GM23338 (cell line): Measurements from ENCODE around the gene CABLES1. TPM values are rescaled to one million over a fixed set of nuclear protein-coding genes. Genes with fewer than 3 reads are reported as not detected.

Source experiments
- ATAC-seq: fragments of 200-7000 bp; cut with Tn5 transposase; 3 replicates; pipeline ENCODE4 v1.9.1; 2020
- DNase-seq: peaks from one replicate; pipeline ENCODE4 v3.0.0-alpha.2; 2015; ENCODE audit warnings: low spot score
- H2AFZ ChIP-seq: fragments of 200-600 bp; sonication (generic); 2 replicates; pipeline ENCODE4 v1.8.0; 2016; ENCODE audit warnings: antibody characterized with exemption, mild to moderate bottlenecking, moderate library complexity
- H3F3A ChIP-seq: fragments of 200-600 bp; sonication (generic); replicated peaks from 2 replicates; pipeline ENCODE4 v1.8.0; 2017; ENCODE audit warnings: antibody characterized with exemption, mixed run types, low read depth
- H3K27ac ChIP-seq: fragments of 200-600 bp; sonication (generic); 2 replicates; pipeline ENCODE4 v1.6.1; 2016; ENCODE audit warnings: low read depth
- H3K27me3 ChIP-seq: fragments of 200-600 bp; sonication (generic); 2 replicates; pipeline ENCODE4 v1.8.0; 2016; ENCODE audit warnings: mild to moderate bottlenecking, mixed run types, moderate library complexity; ENCODE audit not compliant: insufficient read depth
- H3K36me3 ChIP-seq: fragments of 200-600 bp; sonication (generic); 2 replicates; pipeline ENCODE4 v1.8.0; 2016; ENCODE audit warnings: mild to moderate bottlenecking; ENCODE audit not compliant: insufficient read depth
- H3K4me1 ChIP-seq: fragments of 200-600 bp; sonication (generic); 2 replicates; pipeline ENCODE4 v1.8.0; 2016; ENCODE audit warnings: mild to moderate bottlenecking, moderate library complexity; ENCODE audit not compliant: insufficient read depth
- H3K4me2 ChIP-seq: fragments of 200-600 bp; sonication (generic); 2 replicates; pipeline ENCODE4 v1.7.1; 2017; ENCODE audit warnings: mixed run types
- H3K4me3 ChIP-seq: fragments of 200-600 bp; sonication (generic); 2 replicates; pipeline ENCODE4 v1.6.1; 2016; ENCODE audit warnings: mixed run types
- H3K79me2 ChIP-seq: fragments of 200-600 bp; sonication (generic); replicated peaks from 2 replicates; pipeline ENCODE4 v1.8.0; 2017; ENCODE audit warnings: mild to moderate bottlenecking; ENCODE audit not compliant: insufficient read depth
- H3K9me2 ChIP-seq: fragments of 200-600 bp; sonication (generic); 2 replicates; pipeline ENCODE4 v1.8.0; 2017; ENCODE audit not compliant: insufficient read depth
- H4K20me1 ChIP-seq: fragments of 200-600 bp; sonication (generic); replicated peaks from 2 replicates; pipeline ENCODE4 v1.8.0; 2017; ENCODE audit warnings: mild to moderate bottlenecking; ENCODE audit not compliant: insufficient read depth
- H3K27ac Mint-ChIP-seq: 2 replicates; pipeline ENCODE4 v1.8.0; 2020; ENCODE audit warnings: inconsistent platforms, mild to moderate bottlenecking, moderate library complexity, mixed read lengths
- H3K27me3 Mint-ChIP-seq: 3 replicates; pipeline ENCODE4 v1.8.0; 2022; ENCODE audit warnings: low read depth, mild to moderate bottlenecking, moderate library complexity, mixed read lengths, inconsistent platforms; ENCODE audit not compliant: insufficient read depth, poor library complexity
- H3K36me3 Mint-ChIP-seq: 3 replicates; pipeline ENCODE4 v1.8.0; 2021; ENCODE audit warnings: low read depth, mild to moderate bottlenecking, inconsistent platforms, moderate library complexity, mixed read lengths
- H3K4me1 Mint-ChIP-seq: 3 replicates; pipeline ENCODE4 v1.8.0; 2020; ENCODE audit warnings: mild to moderate bottlenecking, inconsistent platforms, mixed read lengths
- H3K4me3 Mint-ChIP-seq: 3 replicates; pipeline ENCODE4 v1.8.0; 2021; ENCODE audit warnings: moderate library complexity, mild to moderate bottlenecking, inconsistent platforms, mixed read lengths
- H3K9me3 Mint-ChIP-seq: 3 replicates; pipeline ENCODE4 v1.8.0; 2020; ENCODE audit warnings: moderate library complexity, mild to moderate bottlenecking, inconsistent platforms, mixed read lengths
- CREB1 ChIP-seq: fragments of 250-450 bp; sonication (Bioruptor Pico); IDR thresholded peaks from 2 replicates; pipeline ENCODE4 v1.5.0; 2020; ENCODE audit warnings: low read depth, mild to moderate bottlenecking, moderate library complexity
- CTCF ChIP-seq, 2 experiments: fragments of 200-600 bp in 1 of 2; sonication (generic) in 1 of 2; conservative IDR thresholded peaks; 2 replicates each; pipeline versions ENCODE4 v1.5.1 to v1.6.1; 2016 to 2017; ENCODE audit warnings: antibody characterized with exemption in 2 of 2, low read depth in 2 of 2, mild to moderate bottlenecking in 2 of 2, moderate library complexity in 1 of 2
- ETS1 ChIP-seq: IDR thresholded peaks from 2 replicates; pipeline ENCODE4 v1.6.1; 2016; ENCODE audit warnings: antibody characterized with exemption
- EZH2 ChIP-seq: fragments of 200-600 bp; sonication (generic); IDR thresholded peaks from one replicate; pipeline ENCODE4 v1.8.0; 2017; ENCODE audit warnings: antibody characterized with exemption, mild to moderate bottlenecking, low read depth; ENCODE audit not compliant: unreplicated experiment
- EZH2phosphoT487 ChIP-seq: fragments of 200-600 bp; sonication (generic); IDR thresholded peaks from one replicate; pipeline ENCODE4 v1.8.1; 2018; ENCODE audit warnings: antibody characterized with exemption; ENCODE audit not compliant: unreplicated experiment
- JUNB ChIP-seq: IDR thresholded peaks from one replicate; pipeline ENCODE4 v1.6.1; 2016; ENCODE audit warnings: antibody characterized with exemption; ENCODE audit not compliant: unreplicated experiment
- NANOG ChIP-seq: IDR thresholded peaks from 2 replicates; pipeline ENCODE4 v1.6.1; 2016; ENCODE audit warnings: antibody characterized with exemption, borderline replicate concordance
- POLR2AphosphoS5 ChIP-seq: IDR thresholded peaks from 2 replicates; pipeline ENCODE4 v1.6.1; 2016; ENCODE audit warnings: antibody characterized with exemption, low read depth
- STAT1 ChIP-seq: IDR thresholded peaks from one replicate; pipeline ENCODE4 v1.6.1; 2016; ENCODE audit warnings: antibody characterized with exemption; ENCODE audit not compliant: unreplicated experiment
- ZNF114 ChIP-seq: fragments of 250-450 bp; sonication (Bioruptor Pico); IDR thresholded peaks from 2 replicates; pipeline ENCODE4 v1.5.0; 2020; ENCODE audit warnings: mild to moderate bottlenecking, moderate library complexity
- ZNF331 ChIP-seq: fragments of 250-450 bp; sonication (Bioruptor Pico); IDR thresholded peaks from 2 replicates; pipeline ENCODE4 v1.5.0; 2020; ENCODE audit warnings: low read depth, mild to moderate bottlenecking, moderate library complexity
- polyA plus RNA-seq: library from polyadenylated mRNA; unstranded; fragments of >200 nt; fragmentation: Nextera tagmentation; extraction: Ambion mirVana; gene quantifications from 2 replicates; pipeline ENCODE4 v1.2.1, GENCODE V29; 2016
- total RNA-seq: library from RNA; depleted of rRNA; stranded (reverse); fragments of >200 nt; shearing (Covaris generic); gene quantifications from 2 replicates; pipeline ENCODE4 v1.2.3, GENCODE V29; 2014
- TF ChIP-seq, protein P1 (sequence below): IDR thresholded peaks from one replicate; pipeline ENCODE4 v1.6.1; 2018; ENCODE audit warnings: antibody characterized with exemption; ENCODE audit not compliant: unreplicated experiment
- TF ChIP-seq, protein P2 (sequence below): fragments of 250-450 bp; sonication (Bioruptor Pico); IDR thresholded peaks from 2 replicates; pipeline ENCODE4 v1.5.0; 2020; ENCODE audit warnings: mild to moderate bottlenecking, moderate library complexity

CABLES1 gene
- total and polyA plus RNA-seq, 2 experiments from 2014 or later, result 2.6 to 12.4 TPM

GRCh38 chr18:23186781-23187180, 51.5 kb downstream of the CABLES1 start:
- Histone ChIP-seq H3K27me3 (no peaks in the 10 kb centered on the region), H3K4me3 (no peak overlapping the region), H3K79me2 (peaks cover 37% of the 10 kb centered on the region), H3K27ac (no peak overlapping the region), H3K36me3 (peaks cover 2% of the 10 kb centered on the region; the same call in 1 of the 2 replicates), H4K20me1 (peaks cover 8% of the 10 kb centered on the region), H2AFZ (no peak overlapping the region), H3K9me2 (no peaks in the 10 kb centered on the region), H3K4me2 (no peak overlapping the region), H3K4me1 (peaks cover 7% of the 10 kb centered on the region), H3F3A (no peaks in the 10 kb centered on the region)
- no peak overlapping the region for H3K4me3 Mint-ChIP-seq
- H3K27me3 Mint-ChIP-seq, result peaks cover 3% of the 10 kb centered on the region
- DNase-seq, result no peak
- no peak; the same call in 2 of the 3 replicates for ATAC-seq
- TF ChIP-seq ETS1, result no peak
- no peak for TF ChIP-seq CREB1 (CRISPR knock-in tag)
- TF ChIP-seq NANOG, result no peak
- TF ChIP-seq, protein P1, sequence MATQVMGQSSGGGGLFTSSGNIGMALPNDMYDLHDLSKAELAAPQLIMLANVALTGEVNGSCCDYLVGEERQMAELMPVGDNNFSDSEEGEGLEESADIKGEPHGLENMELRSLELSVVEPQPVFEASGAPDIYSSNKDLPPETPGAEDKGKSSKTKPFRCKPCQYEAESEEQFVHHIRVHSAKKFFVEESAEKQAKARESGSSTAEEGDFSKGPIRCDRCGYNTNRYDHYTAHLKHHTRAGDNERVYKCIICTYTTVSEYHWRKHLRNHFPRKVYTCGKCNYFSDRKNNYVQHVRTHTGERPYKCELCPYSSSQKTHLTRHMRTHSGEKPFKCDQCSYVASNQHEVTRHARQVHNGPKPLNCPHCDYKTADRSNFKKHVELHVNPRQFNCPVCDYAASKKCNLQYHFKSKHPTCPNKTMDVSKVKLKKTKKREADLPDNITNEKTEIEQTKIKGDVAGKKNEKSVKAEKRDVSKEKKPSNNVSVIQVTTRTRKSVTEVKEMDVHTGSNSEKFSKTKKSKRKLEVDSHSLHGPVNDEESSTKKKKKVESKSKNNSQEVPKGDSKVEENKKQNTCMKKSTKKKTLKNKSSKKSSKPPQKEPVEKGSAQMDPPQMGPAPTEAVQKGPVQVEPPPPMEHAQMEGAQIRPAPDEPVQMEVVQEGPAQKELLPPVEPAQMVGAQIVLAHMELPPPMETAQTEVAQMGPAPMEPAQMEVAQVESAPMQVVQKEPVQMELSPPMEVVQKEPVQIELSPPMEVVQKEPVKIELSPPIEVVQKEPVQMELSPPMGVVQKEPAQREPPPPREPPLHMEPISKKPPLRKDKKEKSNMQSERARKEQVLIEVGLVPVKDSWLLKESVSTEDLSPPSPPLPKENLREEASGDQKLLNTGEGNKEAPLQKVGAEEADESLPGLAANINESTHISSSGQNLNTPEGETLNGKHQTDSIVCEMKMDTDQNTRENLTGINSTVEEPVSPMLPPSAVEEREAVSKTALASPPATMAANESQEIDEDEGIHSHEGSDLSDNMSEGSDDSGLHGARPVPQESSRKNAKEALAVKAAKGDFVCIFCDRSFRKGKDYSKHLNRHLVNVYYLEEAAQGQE, result no peak
- TF ChIP-seq ZNF114 (CRISPR knock-in tag), result no peak
- no peak for TF ChIP-seq ZNF331 (CRISPR knock-in tag)
- no peak for TF ChIP-seq EZH2phosphoT487
- TF ChIP-seq, protein P2, sequence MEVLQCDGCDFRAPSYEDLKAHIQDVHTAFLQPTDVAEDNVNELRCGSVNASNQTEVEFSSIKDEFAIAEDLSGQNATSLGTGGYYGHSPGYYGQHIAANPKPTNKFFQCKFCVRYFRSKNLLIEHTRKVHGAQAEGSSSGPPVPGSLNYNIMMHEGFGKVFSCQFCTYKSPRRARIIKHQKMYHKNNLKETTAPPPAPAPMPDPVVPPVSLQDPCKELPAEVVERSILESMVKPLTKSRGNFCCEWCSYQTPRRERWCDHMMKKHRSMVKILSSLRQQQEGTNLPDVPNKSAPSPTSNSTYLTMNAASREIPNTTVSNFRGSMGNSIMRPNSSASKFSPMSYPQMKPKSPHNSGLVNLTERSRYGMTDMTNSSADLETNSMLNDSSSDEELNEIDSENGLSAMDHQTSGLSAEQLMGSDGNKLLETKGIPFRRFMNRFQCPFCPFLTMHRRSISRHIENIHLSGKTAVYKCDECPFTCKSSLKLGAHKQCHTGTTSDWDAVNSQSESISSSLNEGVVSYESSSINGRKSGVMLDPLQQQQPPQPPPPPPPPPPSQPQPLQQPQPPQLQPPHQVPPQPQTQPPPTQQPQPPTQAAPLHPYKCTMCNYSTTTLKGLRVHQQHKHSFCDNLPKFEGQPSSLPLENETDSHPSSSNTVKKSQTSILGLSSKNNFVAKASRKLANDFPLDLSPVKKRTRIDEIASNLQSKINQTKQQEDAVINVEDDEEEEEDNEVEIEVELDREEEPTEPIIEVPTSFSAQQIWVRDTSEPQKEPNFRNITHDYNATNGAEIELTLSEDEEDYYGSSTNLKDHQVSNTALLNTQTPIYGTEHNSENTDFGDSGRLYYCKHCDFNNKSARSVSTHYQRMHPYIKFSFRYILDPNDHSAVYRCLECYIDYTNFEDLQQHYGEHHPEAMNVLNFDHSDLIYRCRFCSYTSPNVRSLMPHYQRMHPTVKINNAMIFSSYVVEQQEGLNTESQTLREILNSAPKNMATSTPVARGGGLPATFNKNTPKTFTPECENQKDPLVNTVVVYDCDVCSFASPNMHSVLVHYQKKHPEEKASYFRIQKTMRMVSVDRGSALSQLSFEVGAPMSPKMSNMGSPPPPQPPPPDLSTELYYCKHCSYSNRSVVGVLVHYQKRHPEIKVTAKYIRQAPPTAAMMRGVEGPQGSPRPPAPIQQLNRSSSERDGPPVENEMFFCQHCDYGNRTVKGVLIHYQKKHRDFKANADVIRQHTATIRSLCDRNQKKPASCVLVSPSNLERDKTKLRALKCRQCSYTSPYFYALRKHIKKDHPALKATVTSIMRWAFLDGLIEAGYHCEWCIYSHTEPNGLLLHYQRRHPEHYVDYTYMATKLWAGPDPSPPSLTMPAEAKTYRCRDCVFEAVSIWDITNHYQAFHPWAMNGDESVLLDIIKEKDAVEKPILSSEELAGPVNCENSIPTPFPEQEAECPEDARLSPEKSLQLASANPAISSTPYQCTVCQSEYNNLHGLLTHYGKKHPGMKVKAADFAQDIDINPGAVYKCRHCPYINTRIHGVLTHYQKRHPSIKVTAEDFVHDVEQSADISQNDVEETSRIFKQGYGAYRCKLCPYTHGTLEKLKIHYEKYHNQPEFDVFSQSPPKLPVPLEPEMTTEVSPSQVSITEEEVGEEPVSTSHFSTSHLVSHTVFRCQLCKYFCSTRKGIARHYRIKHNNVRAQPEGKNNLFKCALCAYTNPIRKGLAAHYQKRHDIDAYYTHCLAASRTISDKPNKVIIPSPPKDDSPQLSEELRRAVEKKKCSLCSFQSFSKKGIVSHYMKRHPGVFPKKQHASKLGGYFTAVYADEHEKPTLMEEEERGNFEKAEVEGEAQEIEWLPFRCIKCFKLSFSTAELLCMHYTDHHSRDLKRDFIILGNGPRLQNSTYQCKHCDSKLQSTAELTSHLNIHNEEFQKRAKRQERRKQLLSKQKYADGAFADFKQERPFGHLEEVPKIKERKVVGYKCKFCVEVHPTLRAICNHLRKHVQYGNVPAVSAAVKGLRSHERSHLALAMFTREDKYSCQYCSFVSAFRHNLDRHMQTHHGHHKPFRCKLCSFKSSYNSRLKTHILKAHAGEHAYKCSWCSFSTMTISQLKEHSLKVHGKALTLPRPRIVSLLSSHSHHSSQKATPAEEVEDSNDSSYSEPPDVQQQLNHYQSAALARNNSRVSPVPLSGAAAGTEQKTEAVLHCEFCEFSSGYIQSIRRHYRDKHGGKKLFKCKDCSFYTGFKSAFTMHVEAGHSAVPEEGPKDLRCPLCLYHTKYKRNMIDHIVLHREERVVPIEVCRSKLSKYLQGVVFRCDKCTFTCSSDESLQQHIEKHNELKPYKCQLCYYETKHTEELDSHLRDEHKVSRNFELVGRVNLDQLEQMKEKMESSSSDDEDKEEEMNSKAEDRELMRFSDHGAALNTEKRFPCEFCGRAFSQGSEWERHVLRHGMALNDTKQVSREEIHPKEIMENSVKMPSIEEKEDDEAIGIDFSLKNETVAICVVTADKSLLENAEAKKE (CRISPR knock-in tag), result no peak
- TF ChIP-seq EZH2, result no peak
- TF ChIP-seq CTCF (conservative IDR thresholded peaks at IDR 0.05; ENCODE audit: low read depth in 2 of 2), result no peak
- TF ChIP-seq STAT1, result no peak
- no peak for TF ChIP-seq POLR2AphosphoS5
- no peak for TF ChIP-seq JUNB
- H3K9me3 Mint-ChIP-seq, result no peaks in the 10 kb centered on the region
- H3K4me1 Mint-ChIP-seq, result peaks cover 34% of the 10 kb centered on the region
- H3K27ac Mint-ChIP-seq, result no peak overlapping the region
- H3K36me3 Mint-ChIP-seq, result peaks cover 14% of the 10 kb centered on the region
